HEK293T (cell line): ENCODE data around the gene OCA2.

Experiments used
- CTCF ChIA-PET: fragments of 350-600 bp; formaldehyde crosslinking; extraction: SDS; loops from one replicate; lab custom pipeline; 2021; ENCODE audit warnings: antibody characterized with exemption, inconsistent platforms; lab: Yijun Ruan, JAX
- POLR2A ChIA-PET: fragments of 350-600 bp; formaldehyde crosslinking; extraction: SDS; loops from one replicate; lab custom pipeline; 2020; ENCODE audit warnings: antibody characterized with exemption, inconsistent platforms; lab: Yijun Ruan, JAX
- DNase-seq: peaks from one replicate; pipeline ENCODE4 v3.0.0; 2012; ENCODE audit warnings: mixed read lengths; ENCODE audit errors: extremely low spot score
- ARNT ChIP-seq: fragments of 450-650 bp; IDR thresholded peaks from 2 replicates; pipeline ENCODE4 v1.6.1; 2017; ENCODE audit warnings: mild to moderate bottlenecking
- BHLHE40 ChIP-seq: fragments of 450-650 bp; IDR thresholded peaks from 2 replicates; pipeline ENCODE4 v1.6.1; 2016; ENCODE audit warnings: mild to moderate bottlenecking, moderate library complexity, borderline replicate concordance
- CTBP1 ChIP-seq: fragments of 450-650 bp; IDR thresholded peaks from 2 replicates; pipeline ENCODE4 v1.6.1; 2016; ENCODE audit warnings: borderline replicate concordance
- ELF4 ChIP-seq: fragments of 450-650 bp; IDR thresholded peaks from 2 replicates; pipeline ENCODE4 v1.6.1; 2017; ENCODE audit warnings: antibody characterized with exemption
- FOXA1 ChIP-seq: fragments of 450-650 bp; IDR thresholded peaks from 2 replicates; pipeline ENCODE4 v1.6.1; 2016; ENCODE audit warnings: mild to moderate bottlenecking
- FOXK2 ChIP-seq: fragments of 450-650 bp; IDR thresholded peaks from 2 replicates; pipeline ENCODE4 v1.6.1; 2016; ENCODE audit warnings: mild to moderate bottlenecking
- FOXM1 ChIP-seq: fragments of 450-650 bp; IDR thresholded peaks from 2 replicates; pipeline ENCODE4 v1.6.1; 2017; ENCODE audit warnings: mild to moderate bottlenecking, borderline replicate concordance
- HDGF ChIP-seq: fragments of 450-650 bp; IDR thresholded peaks from 2 replicates; pipeline ENCODE4 v1.6.1; 2017; ENCODE audit warnings: antibody characterized with exemption, borderline replicate concordance
- L3MBTL2 ChIP-seq: fragments of 450-650 bp; conservative IDR thresholded peaks from 2 replicates; pipeline ENCODE4 v1.6.1; 2016; ENCODE audit warnings: mild to moderate bottlenecking
- LEF1 ChIP-seq: fragments of 450-650 bp; IDR thresholded peaks from 2 replicates; pipeline ENCODE4 v1.6.1; 2017; ENCODE audit warnings: mild to moderate bottlenecking, borderline replicate concordance
- NFRKB ChIP-seq: fragments of 450-650 bp; IDR thresholded peaks from 2 replicates; pipeline ENCODE4 v1.6.1; 2016; ENCODE audit warnings: mild to moderate bottlenecking, moderate library complexity
- SP1 ChIP-seq: fragments of 450-650 bp; IDR thresholded peaks from 2 replicates; pipeline ENCODE4 v1.6.1; 2017
- SUZ12 ChIP-seq: fragments of 450-650 bp; IDR thresholded peaks from 2 replicates; pipeline ENCODE4 v1.6.1; 2016; ENCODE audit warnings: mild to moderate bottlenecking
- TARDBP ChIP-seq: fragments of 450-650 bp; IDR thresholded peaks from 2 replicates; pipeline ENCODE4 v1.6.1; 2016
- ZNF384 ChIP-seq: fragments of 450-650 bp; IDR thresholded peaks from 2 replicates; pipeline ENCODE4 v1.6.1; 2016
- TF ChIP-seq, protein P1 (sequence below): fragments of 450-650 bp; IDR thresholded peaks from 2 replicates; pipeline ENCODE4 v1.6.1; 2016

OCA2 gene

DNA sequence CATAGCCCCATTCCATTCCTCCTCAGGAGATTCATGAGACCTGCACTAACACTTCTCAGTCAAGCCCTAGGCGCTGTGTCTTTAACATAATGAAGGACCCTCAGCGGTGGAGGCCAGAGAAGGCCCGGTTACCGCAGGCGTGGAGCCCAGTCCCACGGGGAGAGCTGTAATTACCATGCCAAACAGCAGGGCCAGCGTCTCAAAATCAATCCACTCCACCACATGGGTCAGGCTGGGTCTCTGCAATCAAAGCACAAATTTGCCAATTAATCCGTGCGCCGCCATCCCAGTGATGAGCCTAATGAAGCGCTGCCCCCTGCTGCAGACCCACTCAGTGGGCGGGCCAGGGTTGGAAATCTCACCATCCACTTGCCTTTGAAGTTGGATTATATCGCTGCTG, 109.7 kb downstream of the OCA2 start:
- ChIA-PET CTCF (no interaction called here), POLR2A (no interaction called here)
- no peak for DNase-seq
- TF ChIP-seq FOXK2 (no peak), LEF1 (no peak), ZNF384 (no peak), FOXA1 (no peak), ARNT (no peak), SP1 (no peak), ELF4 (no peak), SUZ12 (no peak), BHLHE40 (no peak)

DNA sequence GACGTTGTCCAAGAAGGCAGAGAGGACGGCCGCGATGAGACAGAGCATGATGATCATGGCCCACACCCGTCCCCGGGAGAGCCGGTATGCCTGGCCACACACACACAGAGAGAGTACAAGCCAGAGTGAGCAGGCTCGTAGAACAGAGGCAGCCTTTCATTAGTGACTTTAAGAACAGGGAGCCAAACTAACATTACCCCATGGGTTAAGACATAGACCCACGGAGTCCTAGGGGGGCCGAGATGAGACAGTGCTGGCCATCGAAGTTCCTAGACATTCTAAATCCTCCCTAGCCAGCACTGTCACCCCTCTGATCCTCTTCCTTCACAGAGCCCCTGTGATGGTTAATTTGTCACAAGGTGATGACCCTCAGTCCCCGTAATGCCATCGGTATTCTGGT, 114.0 kb downstream of the OCA2 start:
- ChIA-PET CTCF (no interaction called here), POLR2A (no interaction called here)
- no peak for DNase-seq
- no peak for TF ChIP-seq ARNT

DNA sequence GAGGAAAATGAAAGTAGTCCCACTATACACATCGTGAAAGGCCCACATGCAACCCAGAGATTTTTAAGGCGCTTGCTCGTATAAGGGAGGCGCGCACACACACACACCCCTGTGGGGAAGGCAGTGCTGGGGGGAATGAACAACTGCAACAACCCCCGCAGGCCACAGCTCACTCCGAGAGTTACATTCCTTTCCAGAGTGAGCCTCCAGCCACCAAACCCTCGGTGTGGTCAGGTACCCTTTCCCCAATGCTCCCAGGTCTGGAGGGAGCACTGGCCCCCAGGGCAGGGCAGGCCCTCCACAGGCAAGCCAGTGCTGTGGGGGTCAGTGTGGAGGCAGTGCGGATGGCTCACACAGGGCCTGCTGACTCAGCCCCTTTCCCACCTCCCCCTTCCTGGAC, 115.6 kb downstream of the OCA2 start:
- POLR2A ChIA-PET, result no interaction called here
- CTCF ChIA-PET, result no interaction called here
- DNase-seq, result no peak
- TF ChIP-seq TARDBP (no peak), HDGF (no peak), CTBP1 (no peak), LEF1 (no peak), FOXM1 (no peak), ARNT (no peak), FOXK2 (no peak)
- TF ChIP-seq, protein P1, sequence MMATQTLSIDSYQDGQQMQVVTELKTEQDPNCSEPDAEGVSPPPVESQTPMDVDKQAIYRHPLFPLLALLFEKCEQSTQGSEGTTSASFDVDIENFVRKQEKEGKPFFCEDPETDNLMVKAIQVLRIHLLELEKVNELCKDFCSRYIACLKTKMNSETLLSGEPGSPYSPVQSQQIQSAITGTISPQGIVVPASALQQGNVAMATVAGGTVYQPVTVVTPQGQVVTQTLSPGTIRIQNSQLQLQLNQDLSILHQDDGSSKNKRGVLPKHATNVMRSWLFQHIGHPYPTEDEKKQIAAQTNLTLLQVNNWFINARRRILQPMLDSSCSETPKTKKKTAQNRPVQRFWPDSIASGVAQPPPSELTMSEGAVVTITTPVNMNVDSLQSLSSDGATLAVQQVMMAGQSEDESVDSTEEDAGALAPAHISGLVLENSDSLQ, result no peak

DNA sequence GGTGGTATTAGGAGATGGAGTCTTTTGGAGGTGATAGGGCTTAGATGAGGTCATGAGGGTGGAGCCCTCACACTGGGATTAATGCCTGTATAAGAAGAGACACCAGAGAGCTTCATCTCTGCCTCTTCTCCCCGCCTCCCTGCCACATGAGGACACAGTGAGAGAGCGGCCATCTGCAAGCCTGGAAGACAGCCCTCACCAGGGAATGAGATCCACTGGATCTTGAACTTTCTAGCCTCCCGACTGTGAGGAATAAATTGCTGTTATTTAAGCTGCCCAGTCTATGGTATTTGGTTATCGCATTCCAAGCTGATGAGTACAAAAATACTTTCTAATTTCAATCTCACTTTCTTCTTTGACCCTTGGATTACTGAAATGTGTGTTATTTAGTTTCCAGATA, 121.4 kb downstream of the OCA2 start:
- no peak for DNase-seq
- POLR2A ChIA-PET, result no interaction called here
- CTCF ChIA-PET, result no interaction called here
- TF ChIP-seq SP1 (no peak), ZNF384 (no peak), SUZ12 (no peak), ARNT (no peak), FOXK2 (no peak), L3MBTL2 (no peak), FOXM1 (no peak), BHLHE40 (no peak), NFRKB (no peak), TARDBP (no peak)
- TF ChIP-seq, protein P1, result no peak

DNA sequence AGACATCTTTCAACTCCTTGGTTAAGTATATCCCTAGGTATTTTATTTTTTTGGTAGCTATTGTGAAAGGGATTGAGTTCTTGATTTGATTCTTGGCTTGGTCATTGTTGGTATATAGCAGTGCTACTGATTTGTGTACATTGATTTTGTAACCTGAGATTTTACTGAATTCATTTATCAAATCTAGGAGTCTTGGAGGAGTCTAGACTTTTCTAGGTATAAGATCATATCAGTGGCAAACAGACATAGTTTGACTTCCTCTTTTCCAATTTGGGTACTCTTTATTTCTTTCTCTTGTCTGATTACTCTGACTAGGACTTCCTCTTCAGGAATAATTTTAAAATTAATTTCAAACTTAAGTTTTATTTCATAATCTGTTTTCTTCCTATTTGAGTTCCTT, 125.2 kb downstream of the OCA2 start:
- POLR2A ChIA-PET, result no interaction called here
- no peak for TF ChIP-seq FOXM1
- TF ChIP-seq NFRKB, result no peak
- TF ChIP-seq, protein P1, result no peak
- no peak for TF ChIP-seq FOXA1
- no peak for TF ChIP-seq ZNF384
- no peak for TF ChIP-seq TARDBP
- no peak for TF ChIP-seq FOXK2
- TF ChIP-seq SUZ12, result no peak
- TF ChIP-seq L3MBTL2, result no peak
- no peak for TF ChIP-seq HDGF
- no peak for TF ChIP-seq ELF4
- no peak for TF ChIP-seq CTBP1
- TF ChIP-seq SP1, result no peak
- no peak for TF ChIP-seq LEF1
- TF ChIP-seq BHLHE40, result no peak
- TF ChIP-seq ARNT, result no peak
- CTCF ChIA-PET, result no interaction called here
- DNase-seq, result no peak

DNA sequence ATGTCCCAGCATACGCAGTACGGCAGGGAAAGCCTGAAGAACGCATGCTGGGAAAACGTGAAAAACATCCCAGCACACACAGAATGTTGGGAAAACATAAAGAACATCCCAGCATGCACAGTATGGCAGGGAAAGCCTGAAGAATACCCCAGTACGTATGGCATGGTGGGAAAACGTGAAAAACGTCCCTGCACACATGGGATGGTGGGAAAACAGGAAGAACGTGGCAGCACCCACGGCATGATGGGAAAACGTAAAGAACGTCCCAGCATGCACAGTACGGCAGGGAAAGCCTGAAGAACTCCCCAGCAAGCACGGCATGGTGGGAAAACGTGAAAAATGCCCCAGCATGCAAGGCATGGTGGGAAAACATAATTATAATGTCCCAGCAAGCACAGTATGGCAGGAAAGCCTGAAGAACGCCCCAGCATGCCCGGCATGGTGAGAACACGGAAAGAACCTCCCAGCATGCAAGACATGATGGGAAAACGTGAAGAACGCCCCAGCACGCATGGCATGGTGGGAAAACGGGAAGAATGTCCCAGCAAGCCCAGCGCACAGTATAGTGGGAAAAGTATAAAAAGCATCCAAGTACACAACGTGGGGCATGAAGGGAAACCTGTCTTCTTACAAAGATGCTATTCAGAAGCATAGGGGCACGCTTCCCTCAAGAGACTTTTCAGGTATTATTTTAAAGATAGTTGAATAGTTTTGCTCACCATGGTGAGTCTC, 128.3 kb downstream of the OCA2 start:
- TF ChIP-seq NFRKB (no peak), ELF4 (no peak), L3MBTL2 (no peak), FOXK2 (no peak), HDGF (no peak), SUZ12 (no peak), LEF1 (no peak), ARNT (no peak), SP1 (no peak), TARDBP (no peak), BHLHE40 (no peak), CTBP1 (no peak), FOXM1 (no peak), ZNF384 (no peak), FOXA1 (no peak)
- TF ChIP-seq, protein P1, result no peak
- CTCF ChIA-PET, result no interaction called here
- POLR2A ChIA-PET, result no interaction called here
- DNase-seq, result no peak
